Activated CD8-positive, alpha-beta memory T cell treated with anti-CD3 and anti-CD28 coated beads for 24 hours (primary cell): ENCODE results near the gene PRRC2B.
"Not testable (repeated sequence)": the region's sequence is repeated elsewhere in the genome, so short reads cannot be mapped to it uniquely, and the experiment has no call there.

ENCODE experiments used
- DNase-seq: peaks from one replicate; pipeline ENCODE4 v3.0.0-alpha.2; 2020

Gene PRRC2B

DNA sequence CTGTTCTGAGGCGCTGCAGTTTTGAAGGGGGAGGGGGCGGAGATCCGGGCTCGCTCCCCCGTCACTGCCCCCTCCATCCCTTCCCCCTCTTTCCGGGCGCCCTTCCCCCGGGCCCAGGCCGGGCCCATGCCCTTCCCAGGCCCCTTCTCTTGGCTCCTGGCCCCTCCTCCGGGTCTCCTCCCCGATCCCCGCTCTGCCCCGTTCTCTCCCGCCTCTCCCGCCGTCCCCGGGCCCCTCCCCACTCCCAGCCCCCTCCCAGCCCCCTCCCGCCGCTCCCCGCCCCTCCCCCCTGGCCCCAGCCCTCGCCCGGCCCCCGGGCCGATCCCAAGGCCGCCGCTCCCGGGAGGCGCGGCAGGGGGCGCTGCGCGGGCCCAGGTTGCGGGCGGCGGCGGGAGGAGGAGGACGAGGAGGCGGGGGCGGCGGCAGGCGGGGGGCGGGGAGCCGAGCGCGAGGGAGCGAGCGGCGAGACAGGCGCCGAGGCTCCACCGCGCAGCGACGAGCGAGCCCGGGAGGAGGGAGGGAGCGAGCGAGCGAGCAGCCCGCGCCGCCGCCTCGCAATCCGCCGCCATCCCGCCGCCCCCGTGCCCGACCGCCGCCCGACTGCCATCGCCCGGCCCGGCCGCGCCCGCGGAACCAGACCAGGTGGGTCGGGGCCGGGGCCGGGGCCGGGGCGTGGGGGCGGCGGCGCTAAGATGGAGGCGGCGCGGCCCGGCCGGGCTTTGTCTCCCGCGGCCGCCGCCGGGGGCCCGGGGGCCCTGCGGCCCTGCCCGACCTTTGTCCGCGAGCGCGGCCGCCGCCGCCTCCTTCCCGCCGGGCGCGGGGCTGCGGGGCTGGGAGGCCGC lies at the start of gene PRRC2B:
PRRC2B (plus strand) TSS at position 465 of the 842 bp plus-strand sequence. CDS start 36,059 bp downstream, outside the sequence.
- DNase-seq: peak; percentile 90

GRCh38 chr9:131344931-131345535 lies 48.9 kb upstream of the PRRC2B start:
- DNase-seq: not testable (repeated sequence)

DNA sequence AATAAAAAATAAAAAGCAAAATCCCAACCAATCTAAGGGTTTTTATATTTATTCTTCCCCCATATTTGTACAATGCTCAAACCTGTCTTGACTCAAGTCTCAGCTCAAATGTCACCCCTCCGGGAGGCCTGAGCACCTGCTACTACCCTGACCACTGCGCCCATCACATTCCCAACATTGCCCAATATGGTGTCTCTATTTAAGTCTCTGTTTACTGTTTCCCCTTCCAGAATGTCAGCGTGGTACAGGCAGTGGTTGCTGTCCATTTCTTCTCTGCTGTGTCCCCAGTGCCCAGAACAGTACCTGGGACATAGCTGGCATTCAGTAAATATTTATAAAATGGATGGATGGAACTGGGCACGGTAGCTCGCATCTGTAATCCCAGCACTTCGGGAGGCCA lies 47.3 kb upstream of the PRRC2B start:
- DNase-seq: no peak

GRCh38 chr9:131347376-131348020 lies 46.4 kb upstream of the PRRC2B start:
- DNase-seq: no peak

DNA sequence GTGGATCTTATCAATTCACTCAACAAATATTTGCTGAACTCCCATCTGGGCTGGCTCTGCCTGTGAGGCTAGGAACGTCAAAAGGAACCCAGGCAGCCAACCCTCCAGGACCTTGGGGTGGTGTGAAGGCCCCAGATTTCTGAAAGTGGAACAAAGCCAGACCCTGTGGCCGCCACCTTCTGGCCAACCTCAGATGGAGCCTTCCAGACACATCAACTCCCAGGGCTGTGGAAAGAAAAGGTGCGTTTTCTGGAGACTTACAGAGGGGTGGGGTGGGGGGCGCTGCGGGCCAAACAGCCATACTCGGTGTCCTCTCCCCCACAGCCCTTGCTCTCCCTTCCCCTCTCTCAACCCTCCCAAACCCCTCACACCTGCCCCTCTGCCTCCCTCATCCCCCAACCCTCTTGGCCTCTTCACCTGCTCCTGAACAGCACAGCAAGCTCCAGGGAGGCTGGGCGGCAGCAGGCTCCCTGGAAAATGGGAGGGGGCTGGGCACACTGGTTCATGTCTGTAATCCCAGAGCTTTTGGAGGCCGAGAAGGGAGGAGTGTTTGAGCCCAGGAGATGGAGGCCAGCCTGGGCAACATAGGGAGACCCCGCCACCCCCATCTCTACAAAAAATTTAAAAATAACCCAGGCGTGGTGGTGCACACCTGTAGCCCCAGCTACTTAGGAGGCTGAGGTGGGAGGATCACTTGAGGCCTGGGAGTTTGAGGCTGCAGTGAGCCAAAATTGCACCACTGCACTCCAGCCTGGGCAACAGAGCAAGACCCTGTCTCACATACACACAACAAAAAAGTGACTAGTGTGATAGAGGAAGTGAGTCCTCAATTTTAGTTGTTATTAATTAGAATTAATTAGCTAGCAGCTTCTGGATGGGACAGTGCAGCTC lies 45.0 kb upstream of the PRRC2B start:
- no peak for DNase-seq

DNA sequence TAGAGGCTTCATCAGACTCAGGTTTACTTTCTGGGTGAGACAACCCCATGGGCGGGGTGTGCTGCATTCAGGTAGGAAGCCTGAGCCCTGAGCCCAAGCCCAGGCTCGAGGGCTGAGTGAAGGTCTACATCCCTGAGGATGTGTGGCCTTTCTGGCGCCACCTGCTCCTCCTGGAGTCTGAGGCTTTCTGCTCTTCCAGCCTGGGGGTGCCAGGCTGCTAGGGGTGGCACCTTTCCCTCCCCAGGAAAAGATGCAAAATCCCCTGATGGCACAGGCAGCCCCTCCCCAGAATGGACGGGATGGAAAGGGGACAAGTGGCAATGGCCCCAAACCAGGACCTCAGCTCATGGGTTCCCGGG lies 44.4 kb upstream of the PRRC2B start:
- DNase-seq: no peak

DNA sequence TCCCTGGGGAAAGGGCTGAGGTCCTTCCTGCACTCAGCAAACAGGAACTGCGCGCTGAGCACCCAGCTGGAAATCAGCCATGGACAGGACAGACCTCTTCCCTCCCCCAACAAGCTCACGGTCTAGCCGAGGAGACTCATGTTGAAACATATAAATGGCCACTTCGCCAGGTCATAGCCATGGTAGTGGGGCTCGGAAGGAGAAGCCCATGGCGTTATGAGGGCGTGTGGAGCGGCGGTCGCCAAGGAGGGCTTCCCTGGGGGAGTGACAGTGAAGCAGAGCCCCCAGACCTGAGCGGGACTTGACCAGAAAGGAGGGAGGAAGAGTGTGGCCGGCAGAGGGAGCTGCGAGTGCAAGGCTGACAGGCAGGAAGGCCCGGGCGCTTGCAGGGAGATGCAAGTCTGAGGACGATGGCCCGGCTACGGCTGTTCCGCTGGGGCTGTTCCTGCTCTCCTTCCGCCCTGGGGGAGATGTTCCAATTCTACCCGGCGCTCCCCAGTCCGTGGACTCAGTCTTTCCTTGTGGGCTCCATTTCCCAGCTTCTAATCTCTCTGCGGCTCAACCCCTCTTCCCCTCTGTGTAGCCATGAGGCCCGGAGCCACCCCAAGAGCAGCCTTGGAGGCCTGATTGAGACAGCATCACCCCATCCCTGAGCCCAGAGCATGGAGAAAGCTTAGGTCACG lies 43.9 kb upstream of the PRRC2B start:
- peak; percentile 94 for DNase-seq

- not testable (repeated sequence) for DNase-seq
Observed at GRCh38 chr9:131356479-131356878, 37.4 kb upstream of the PRRC2B start.

DNA sequence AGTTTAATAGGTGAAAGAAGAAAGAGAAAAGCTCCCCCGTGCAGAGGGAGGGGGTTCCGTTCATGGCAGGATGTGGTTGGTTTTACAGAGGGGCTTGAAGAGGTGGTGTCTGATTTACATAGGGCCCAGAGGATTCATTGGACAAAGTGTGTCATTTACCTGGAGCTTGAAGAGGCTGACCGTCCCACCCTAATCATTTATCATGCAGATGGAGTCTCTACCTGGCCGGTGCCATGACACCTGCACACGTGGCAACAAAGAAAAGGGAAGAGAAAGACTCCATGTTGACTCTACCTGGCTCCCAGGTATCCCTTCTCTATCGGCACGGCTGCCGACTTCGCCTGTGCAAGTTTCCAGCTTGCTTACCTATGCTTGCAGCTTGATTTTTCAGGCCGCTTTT lies 35.3 kb upstream of the PRRC2B start:
- DNase-seq: peak; percentile 64

DNA sequence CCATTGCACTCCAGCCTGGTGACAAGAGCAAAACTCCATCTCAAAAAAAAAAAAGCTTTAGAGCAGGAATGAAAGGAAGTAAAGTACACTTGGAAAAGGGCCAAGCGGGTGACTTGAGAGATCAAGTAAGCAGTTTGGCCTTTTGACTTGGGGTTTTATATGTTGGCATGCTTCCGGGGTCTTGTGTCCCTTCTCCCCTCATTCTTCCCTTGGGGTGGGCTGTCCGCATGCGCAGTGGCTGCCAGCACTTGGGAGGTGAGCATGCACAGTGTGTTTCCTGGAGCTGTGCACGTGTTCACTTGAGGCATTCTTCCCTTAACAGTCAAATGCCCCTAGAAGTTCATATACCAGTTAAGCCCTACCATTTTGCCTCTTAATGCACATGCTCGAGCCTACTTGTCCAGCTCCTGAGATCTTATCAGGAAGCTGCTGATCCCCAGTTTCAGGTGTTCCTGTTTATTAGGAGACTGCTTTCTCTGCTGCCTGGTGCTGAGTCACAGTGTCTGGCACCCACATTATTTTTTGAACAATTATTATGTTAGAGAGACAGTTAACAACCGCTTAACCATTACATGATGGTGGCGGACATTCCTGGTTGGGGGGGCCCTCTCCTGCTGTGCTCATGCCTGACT lies 32.6 kb upstream of the PRRC2B start:
- peak; percentile 79 for DNase-seq

DNA sequence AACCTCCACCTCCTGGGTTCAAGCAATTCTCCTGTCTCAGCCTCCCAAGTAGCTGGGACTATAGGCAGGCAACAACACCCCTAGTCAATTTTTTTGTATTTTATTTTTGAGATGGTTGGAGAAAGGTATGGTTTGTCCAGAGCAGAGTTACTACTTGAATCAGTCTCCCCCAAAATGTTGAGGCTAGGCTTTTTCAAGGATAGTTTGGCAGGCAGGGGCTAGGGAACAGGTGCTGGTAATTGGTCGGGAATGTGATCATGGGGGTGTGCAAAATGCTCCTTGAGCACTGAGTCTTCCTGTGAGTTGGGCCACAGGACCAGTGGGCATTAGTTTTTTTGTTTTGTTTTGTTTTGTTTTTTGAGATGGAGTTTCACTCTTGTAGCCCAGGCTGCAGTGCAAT lies 28.3 kb upstream of the PRRC2B start:
- DNase-seq: no peak

GRCh38 chr9:131366761-131367401 lies 27.0 kb upstream of the PRRC2B start:
- DNase-seq: no peak

GRCh38 chr9:131367450-131367849 lies 26.4 kb upstream of the PRRC2B start:
- DNase-seq: no peak

DNA sequence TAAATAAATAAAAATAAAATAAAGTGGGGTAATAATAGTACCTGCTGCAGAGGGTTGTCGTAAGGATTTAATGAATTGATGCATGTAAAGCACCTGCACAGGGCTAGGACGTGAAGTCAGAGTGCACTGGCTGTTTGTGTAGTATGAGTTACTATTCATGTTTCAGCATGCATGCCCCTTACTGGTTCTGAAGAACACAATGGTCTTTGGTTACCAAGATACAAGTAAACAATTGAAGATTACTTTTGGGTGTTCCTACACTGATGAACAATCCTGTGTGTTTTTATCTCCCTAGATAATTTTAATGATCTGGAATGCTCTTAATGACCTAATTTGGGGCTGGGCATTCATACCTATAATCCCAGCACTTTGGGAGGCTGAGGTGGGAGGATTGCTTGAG lies 23.2 kb upstream of the PRRC2B start:
- no peak for DNase-seq

- DNase-seq: not testable (repeated sequence)
Observed at GRCh38 chr9:131372599-131372973, 21.3 kb upstream of the PRRC2B start.

DNA sequence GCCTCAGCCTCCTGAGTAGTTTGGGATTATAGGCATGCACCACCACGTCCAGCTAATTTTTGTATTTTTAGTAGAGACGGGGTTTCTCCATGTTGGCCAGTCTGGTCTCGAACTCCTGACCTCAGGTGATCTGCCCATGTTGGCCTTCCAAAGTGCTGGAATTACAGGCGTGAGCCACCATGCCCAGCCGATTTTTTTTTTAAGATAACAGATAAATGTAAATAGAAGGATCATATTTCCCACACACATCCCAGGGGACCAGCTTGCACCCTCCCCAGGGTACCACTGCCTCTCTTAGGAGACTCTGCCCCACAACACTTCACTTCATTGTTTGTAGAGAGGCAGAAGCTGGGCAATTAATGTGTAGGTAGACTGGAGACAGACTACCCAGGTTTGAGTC lies 19.2 kb upstream of the PRRC2B start:
- DNase-seq: not testable (repeated sequence)

- no peak for DNase-seq
Observed at GRCh38 chr9:131379056-131379455, 14.8 kb upstream of the PRRC2B start.

DNA sequence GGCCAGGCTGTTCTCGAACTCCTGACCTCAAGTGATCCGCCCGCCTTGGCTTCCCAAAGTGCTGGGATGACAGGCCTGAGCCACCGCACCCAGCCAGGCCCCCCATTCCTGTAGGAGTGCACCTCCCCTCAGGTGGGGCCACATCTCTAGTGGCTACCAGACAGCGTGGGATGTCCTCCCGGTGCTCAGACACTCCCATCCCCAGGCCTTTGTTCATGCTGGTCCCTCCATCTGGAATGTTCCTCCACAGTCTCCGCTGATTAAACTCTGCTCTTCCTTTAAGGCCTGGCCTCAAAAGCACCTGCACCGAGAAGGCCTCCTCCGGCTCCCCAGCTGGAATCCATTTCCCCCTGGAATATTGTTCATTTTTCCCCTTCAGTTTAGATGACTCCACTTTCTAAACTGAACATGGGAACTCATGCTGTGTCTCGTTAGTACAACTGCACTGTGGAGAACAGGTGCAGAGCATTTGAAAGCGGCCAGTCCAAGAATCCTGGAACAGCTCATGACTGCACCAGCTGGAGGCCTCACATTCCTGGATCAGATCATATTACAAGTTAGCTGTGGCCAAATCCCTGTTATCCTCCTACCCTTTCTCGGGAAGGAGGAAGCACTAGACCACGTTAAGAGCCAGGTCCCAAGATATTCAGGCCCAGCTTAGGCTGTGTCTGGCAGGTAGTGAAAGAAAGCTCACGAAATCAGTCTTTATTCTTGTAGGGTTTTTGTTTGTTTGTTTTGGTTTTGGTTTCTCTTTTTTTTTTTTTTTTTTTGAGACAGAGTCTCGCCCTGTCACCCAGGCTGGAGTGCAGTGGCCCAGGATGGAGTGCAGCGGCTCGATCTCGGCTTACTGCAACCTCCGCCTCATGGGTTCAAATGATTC lies 10.8 kb upstream of the PRRC2B start:
- no peak for DNase-seq

GRCh38 chr9:131385296-131385695 lies 8.6 kb upstream of the PRRC2B start:
- DNase-seq: no peak

DNA sequence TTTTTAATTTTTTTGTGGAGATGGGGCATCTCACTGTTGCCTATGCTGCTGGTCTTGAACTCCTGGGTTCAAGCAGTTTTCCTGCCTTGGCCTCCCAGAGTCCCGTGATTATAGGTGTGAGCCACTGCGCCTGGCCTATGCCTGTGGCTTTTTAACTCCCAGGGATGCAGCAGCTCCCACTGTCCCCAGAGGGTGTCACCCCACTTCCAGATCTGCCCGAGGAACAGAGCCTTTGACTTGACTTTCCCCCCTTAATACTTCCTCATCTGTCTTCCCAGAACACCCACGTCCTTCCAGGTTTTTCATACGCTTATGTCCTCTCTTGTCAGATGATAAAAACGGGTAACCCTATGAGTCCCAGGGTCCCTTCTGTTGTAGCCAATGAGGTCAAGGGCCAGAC lies 7.6 kb upstream of the PRRC2B start:
- DNase-seq: no peak
